Lower leg skin (tissue), 3 donors: ENCODE measurements around the gene PCED1B.

Source experiments
- POLR2A ChIP-seq, 2 donors: fragments of 450-650 bp; IDR thresholded peaks; one replicate each; pipeline ENCODE4 v1.6.1; 2016 to 2017; ENCODE audit warnings: antibody characterized with exemption in 2 of 2, mild to moderate bottlenecking in 1 of 2, moderate library complexity in 1 of 2
- TF ChIP-seq, protein P1 (sequence below), 3 donors: fragments of 450-650 bp; IDR thresholded peaks; one replicate each; pipeline ENCODE4 v1.5.1; 2016; ENCODE audit warnings: antibody characterized with exemption in 3 of 3, mild to moderate bottlenecking in 3 of 3, moderate library complexity in 2 of 3

- TF ChIP-seq, protein P1, sequence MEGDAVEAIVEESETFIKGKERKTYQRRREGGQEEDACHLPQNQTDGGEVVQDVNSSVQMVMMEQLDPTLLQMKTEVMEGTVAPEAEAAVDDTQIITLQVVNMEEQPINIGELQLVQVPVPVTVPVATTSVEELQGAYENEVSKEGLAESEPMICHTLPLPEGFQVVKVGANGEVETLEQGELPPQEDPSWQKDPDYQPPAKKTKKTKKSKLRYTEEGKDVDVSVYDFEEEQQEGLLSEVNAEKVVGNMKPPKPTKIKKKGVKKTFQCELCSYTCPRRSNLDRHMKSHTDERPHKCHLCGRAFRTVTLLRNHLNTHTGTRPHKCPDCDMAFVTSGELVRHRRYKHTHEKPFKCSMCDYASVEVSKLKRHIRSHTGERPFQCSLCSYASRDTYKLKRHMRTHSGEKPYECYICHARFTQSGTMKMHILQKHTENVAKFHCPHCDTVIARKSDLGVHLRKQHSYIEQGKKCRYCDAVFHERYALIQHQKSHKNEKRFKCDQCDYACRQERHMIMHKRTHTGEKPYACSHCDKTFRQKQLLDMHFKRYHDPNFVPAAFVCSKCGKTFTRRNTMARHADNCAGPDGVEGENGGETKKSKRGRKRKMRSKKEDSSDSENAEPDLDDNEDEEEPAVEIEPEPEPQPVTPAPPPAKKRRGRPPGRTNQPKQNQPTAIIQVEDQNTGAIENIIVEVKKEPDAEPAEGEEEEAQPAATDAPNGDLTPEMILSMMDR (IDR thresholded peaks at IDR 0.05): no peak
- TF ChIP-seq POLR2A (IDR thresholded peaks at IDR 0.05): no peak
Observed at GRCh38 chr12:47281667-47282171, 202.3 kb downstream of the PCED1B start.
